Heart left ventricle (tissue), 16 donors: ENCODE measurements around the gene FBXL17. TPM values are rescaled to one million over a fixed set of nuclear protein-coding genes. Genes with fewer than 3 reads are reported as not detected.

Experiments
- ATAC-seq, 4 donors: fragments of 200-7000 bp; cut with Tn5 transposase; one replicate each; pipeline ENCODE4 v1.9.1; 2020 to 2022; ENCODE audit warnings: moderate library complexity in 4 of 4, mild to moderate bottlenecking in 3 of 4, moderate number of reproducible peaks in 1 of 4
- DNase-seq, 5 donors: peaks; one replicate each; pipeline ENCODE4 v3.0.0-alpha.2; 2020
- H3K27ac ChIP-seq, 12 donors: fragments of 200-600 bp; sonication (generic) in 4 of 12; one replicate each; pipeline versions ENCODE4 v1.5.0 to v1.8.0; 2016 to 2022; ENCODE audit warnings: mild to moderate bottlenecking in 2 of 12
- H3K27me3 ChIP-seq, 9 donors: fragments of 200-600 bp; sonication (generic) in 2 of 9; one replicate each; pipeline versions ENCODE4 v1.5.1 to v1.8.0; 2016 to 2022; ENCODE audit warnings: mild to moderate bottlenecking in 3 of 9
- H3K36me3 ChIP-seq, 9 donors: fragments of 200-600 bp; sonication (generic) in 2 of 9; one replicate each; pipeline versions ENCODE4 v1.5.0 to v1.8.0; 2018 to 2022; ENCODE audit warnings: mild to moderate bottlenecking in 2 of 9
- H3K4me1 ChIP-seq, 12 donors: fragments of 200-600 bp; sonication (generic) in 4 of 12; one replicate each; pipeline versions ENCODE4 v1.5.0 to v1.8.0; 2016 to 2022; ENCODE audit warnings: mild to moderate bottlenecking in 3 of 12
- H3K4me3 ChIP-seq, 12 donors: fragments of 200-600 bp; sonication (generic) in 4 of 12; one replicate each; pipeline versions ENCODE4 v1.5.0 to v1.8.0; 2017 to 2022; ENCODE audit warnings: mild to moderate bottlenecking in 9 of 12, moderate library complexity in 4 of 12
- H3K9me3 ChIP-seq, 12 donors: fragments of 200-600 bp; sonication (generic) in 4 of 12; one replicate each; pipeline versions ENCODE4 v1.5.0 to v1.8.0; 2016 to 2022; ENCODE audit warnings: mild to moderate bottlenecking in 1 of 12
- CTCF ChIP-seq, 12 donors: fragments of 200-600 bp; sonication (generic) in 4 of 12; IDR thresholded peaks; one replicate each; pipeline versions ENCODE4 v1.5.0 to v1.8.0; 2018 to 2022; ENCODE audit warnings: antibody characterized with exemption in 12 of 12, mild to moderate bottlenecking in 5 of 12
- POLR2A ChIP-seq, 2 donors: fragments of 450-650 bp; IDR thresholded peaks; one replicate each; pipeline ENCODE4 v1.6.1; 2017; ENCODE audit warnings: antibody characterized with exemption in 2 of 2, mild to moderate bottlenecking in 2 of 2, moderate library complexity in 2 of 2
- WGBS, 4 donors: extraction: QIAGEN DNeasy Blood & Tissue Kit in 2 of 4; methylation state at CpG; one replicate each; pipeline versions ENCODE4 v1.1.5 to v1.1.7; 2013 to 2018; 5-methylcytosine and 5-hydroxymethylcytosine counted together
- intact Hi-C, 10 donors: fragments of 100-400 bp; cut with DNase I; formaldehyde crosslinking; loops; one replicate each; pipeline versions ENCODE4 v1.11.1 to v1.14.2; 2022
- polyA plus RNA-seq, 2 donors: library from polyadenylated mRNA; stranded (reverse); fragments of 200-250 nt; gene quantifications; one replicate each; pipeline ENCODE4 v1.2.3, GENCODE V29; 2013
- total RNA-seq, 9 donors: library from RNA; depleted of rRNA in 2 of 9; stranded (reverse); fragments of >200 nt in 2 of 9; fragmentation: NEBNext Ultra II Directional in 3 of 9; extraction: Animal tissue kit (Norgen Biotek cat#: 25700) in 3 of 9; gene quantifications; one replicate each; pipeline versions ENCODE4 v1.1.0 to v1.2.4, GENCODE V29; 2016 to 2023
- donor health status: ischemic (EF 13 %, LVEDD 7.1; RV severe dilation, severe dysfunction).
- donor health status: healthy with polysubstance abuse.
- donor health status: DM: no; HTN: yes; CAD: no.
- donor health status: DM: no; HTN: no; CAD: no.
- donor health status: ischemic (EF 25% LVEDD 6.9; RV normal size, moderate dysfunction).
- donor health status: ischemic (EF 25% LVEDD 5.7; RV mildly dilated, moderate dysfunction).
- donor health status: healthy.
- donor health status: DM: yes; HTN: yes; CAD: no.
- donor health status: ischemic (EF 35%, LVEDD 5.7; RV mildly dilated, moderate dysfunction).
- donor health status: nonischemic (EF 11% LVEDD 7.7; RV severe dilation, severe dysfunction).
- donor health status: DM: yes; HTN: yes; CAD: no.
- donor health status: PGD.
- donor health status: ischemic (EF 29% LVEDD 5.4; RV normal size, mild dysfunction).
- donor health status: nonischemic (EF 23%, LVEDD 6.1; RV moderate dilation, normal function).

The FBXL17 gene
- total and polyA plus RNA-seq, 11 donors: 10.2 to 39.4 (median 33.1) TPM

GRCh38 chr5:107929080-107929479, 452.8 kb downstream of the FBXL17 start:
- H3K27ac ChIP-seq: no peak overlapping the region
- no peak for ATAC-seq
- intact Hi-C loops: no loop called here
- H3K27me3 ChIP-seq: no peaks in the 10 kb centered on the region
- H3K9me3 ChIP-seq: no peaks in the 10 kb centered on the region
- no peaks in the 10 kb centered on the region for H3K4me1 ChIP-seq
- TF ChIP-seq CTCF (IDR thresholded peaks at IDR 0.05): no peak
- TF ChIP-seq POLR2A (IDR thresholded peaks at IDR 0.05): no peak
- no peak for DNase-seq
- H3K36me3 ChIP-seq: no peaks in the 10 kb centered on the region
- no peak overlapping the region for H3K4me3 ChIP-seq

- Histone ChIP-seq H3K9me3 (no peaks in the 10 kb centered on the region), H3K27ac (no peak overlapping the region), H3K36me3 (no peaks in the 10 kb centered on the region), H3K4me1 (no peaks in the 10 kb centered on the region), H3K27me3 (no peaks in the 10 kb centered on the region), H3K4me3 (no peak overlapping the region)
- TF ChIP-seq CTCF (IDR thresholded peaks at IDR 0.05): no peak
- no peak for TF ChIP-seq POLR2A (IDR thresholded peaks at IDR 0.05)
- ATAC-seq (no peak), DNase-seq (no peak)
- intact Hi-C loops: no loop called here
- 84 to 94% (median 92%) methylated on average over 1 of the region's 1 CpG for WGBS, 4 donors
Measured at GRCh38 chr5:107926121-107926520, 455.8 kb downstream of the FBXL17 start.

GRCh38 chr5:107925200-107925599, 456.7 kb downstream of the FBXL17 start:
- no peaks in the 10 kb centered on the region for H3K4me1 ChIP-seq
- no peak overlapping the region for H3K4me3 ChIP-seq
- H3K27me3 ChIP-seq: no peaks in the 10 kb centered on the region
- ATAC-seq: no peak
- no peak for DNase-seq
- TF ChIP-seq CTCF (IDR thresholded peaks at IDR 0.05) (no peak), POLR2A (IDR thresholded peaks at IDR 0.05) (no peak)
- H3K36me3 ChIP-seq: no peaks in the 10 kb centered on the region
- intact Hi-C loops: no loop called here
- no peak overlapping the region for H3K27ac ChIP-seq
- H3K9me3 ChIP-seq: no peaks in the 10 kb centered on the region
- 63 to 82% (median 67%) methylated on average over 4 of the region's 4 CpGs for WGBS, 4 donors

- no peak for DNase-seq
- H3K27ac ChIP-seq: no peak overlapping the region
- H3K4me3 ChIP-seq: no peak overlapping the region
- TF ChIP-seq POLR2A (IDR thresholded peaks at IDR 0.05): no peak
- no peak for TF ChIP-seq CTCF (IDR thresholded peaks at IDR 0.05)
- H3K4me1 ChIP-seq: no peaks in the 10 kb centered on the region
- H3K27me3 ChIP-seq: no peaks in the 10 kb centered on the region
- no peaks in the 10 kb centered on the region for H3K36me3 ChIP-seq
- no peak for ATAC-seq
- intact Hi-C loops: no loop called here
- 84 to 91% (median 90%) methylated on average over 6 of the region's 6 CpGs for WGBS, 4 donors
- no peaks in the 10 kb centered on the region for H3K9me3 ChIP-seq
Measured at GRCh38 chr5:107919969-107920368, 461.9 kb downstream of the FBXL17 start.
